ENCODE measurements around the gene DCDC2. TPM values are rescaled to one million over a fixed set of nuclear protein-coding genes. Genes with fewer than 3 reads are reported as not detected.
"Not testable (repeated sequence)": the region's sequence is repeated elsewhere in the genome, so short reads cannot be mapped to it uniquely, and the experiment has no call there.

DCDC2 gene
- total RNA-seq, 2 experiments from 2014 or later = not detected

DNA sequence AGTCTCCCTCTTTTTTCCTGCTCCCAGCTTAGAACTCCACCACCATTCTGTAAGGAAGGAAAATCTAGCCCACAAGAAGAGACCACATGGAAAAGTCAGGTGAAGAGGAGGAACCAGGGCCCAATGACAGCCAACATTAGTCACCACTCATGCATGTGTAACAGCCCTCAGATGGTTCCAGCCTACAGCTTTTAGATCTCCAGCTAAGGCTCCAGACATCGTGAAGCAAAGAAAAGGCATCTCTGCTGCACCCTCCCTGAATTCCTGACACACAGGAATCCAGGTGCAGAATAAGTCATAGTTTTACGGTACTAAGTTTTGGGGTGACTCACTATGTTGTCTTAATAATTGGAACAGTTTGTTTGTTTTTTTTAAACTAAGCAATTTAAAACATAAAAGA, 25.5 kb downstream of the DCDC2 start:
- Mint-ChIP-seq H3K4me1 (ENCODE audit: low read depth) (no peaks in the 10 kb centered on the region), H3K27me3 (ENCODE audit: low read depth) (peaks cover 6% of the 10 kb centered on the region), H3K27ac (no peak overlapping the region), H3K9me3 (no peaks in the 10 kb centered on the region), H3K36me3 (ENCODE audit: low read depth) (no peaks in the 10 kb centered on the region), H3K4me3 (no peak overlapping the region)
- DNase-seq = no peak
- intact Hi-C loops (cut with micrococcal nuclease) = no loop called here
- CTCF ChIA-PET = no interaction called here

DNA sequence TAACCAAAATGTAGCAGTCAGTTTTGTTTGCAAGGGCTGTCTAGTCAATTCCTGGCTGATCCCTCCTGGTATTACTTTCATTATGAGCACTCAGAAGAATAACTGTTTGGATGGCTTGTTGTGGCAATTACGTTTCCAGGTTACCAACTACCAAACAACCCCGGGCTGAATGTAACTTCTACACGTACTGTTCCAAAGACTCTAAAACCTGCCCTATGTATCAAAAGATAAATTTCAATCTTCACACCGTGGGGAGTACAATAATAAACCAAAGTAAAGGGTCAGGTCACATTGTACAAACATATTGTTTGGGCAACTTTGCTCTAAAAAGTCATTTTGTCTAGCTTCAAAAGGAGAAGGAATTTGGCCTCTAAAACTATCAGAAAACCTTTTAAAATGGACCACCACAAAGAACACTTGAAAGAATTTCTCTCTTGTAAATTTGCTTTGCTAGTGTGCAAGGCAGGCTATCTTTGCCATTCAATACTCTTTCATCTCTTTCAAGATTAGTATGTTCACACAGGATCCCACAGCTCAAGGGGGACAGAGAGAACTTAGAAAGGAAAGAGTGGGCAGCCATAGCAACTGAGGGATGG, 27.6 kb downstream of the DCDC2 start:
- intact Hi-C loops (cut with micrococcal nuclease) = no loop called here
- Mint-ChIP-seq H3K4me3 (no peak overlapping the region), H3K36me3 (ENCODE audit: low read depth) (no peaks in the 10 kb centered on the region)

DNA sequence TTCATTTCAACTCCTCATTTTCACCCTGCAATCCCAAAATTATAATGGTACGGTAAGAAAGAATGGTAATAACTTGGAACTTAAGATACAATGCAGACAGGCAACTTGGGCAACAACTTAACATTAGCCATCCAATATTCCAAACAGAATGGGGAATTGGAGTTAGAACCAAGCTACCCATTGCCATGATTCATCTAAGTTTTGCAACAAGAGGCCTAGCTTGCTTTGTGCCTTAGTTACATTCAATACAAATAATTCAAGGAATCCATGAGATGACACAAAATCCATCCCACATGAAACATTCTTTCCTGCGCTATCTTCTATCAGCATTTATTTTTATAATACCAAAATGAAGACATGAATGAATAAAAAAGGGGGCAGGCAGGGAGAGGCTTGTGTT, 28.4 kb downstream of the DCDC2 start:
- CTCF ChIA-PET = interaction anchor here (1.0 kb wide), 1 partner anchor 46 kb away, joined by 3 read pairs; no protein-coding TSS in a partner anchor
- intact Hi-C loops (cut with micrococcal nuclease) = no loop called here
- Mint-ChIP-seq H3K27me3 (ENCODE audit: low read depth) (peaks cover 6% of the 10 kb centered on the region), H3K27ac (no peak overlapping the region), H3K4me1 (ENCODE audit: low read depth) (no peaks in the 10 kb centered on the region), H3K4me3 (no peak overlapping the region), H3K36me3 (ENCODE audit: low read depth) (no peaks in the 10 kb centered on the region), H3K9me3 (no peaks in the 10 kb centered on the region)
- no peak for DNase-seq

More for the DNA sequence above, 27.6 kb downstream of the DCDC2 start:
- H3K4me1 Mint-ChIP-seq (ENCODE audit: low read depth) = no peaks in the 10 kb centered on the region
- H3K9me3 Mint-ChIP-seq = no peaks in the 10 kb centered on the region
- no peak for DNase-seq
- CTCF ChIA-PET = interaction anchor here (1.0 kb wide), 1 partner anchor 46 kb away, joined by 3 read pairs; no protein-coding TSS in a partner anchor
- no peak overlapping the region for H3K27ac Mint-ChIP-seq
- peaks cover 6% of the 10 kb centered on the region for H3K27me3 Mint-ChIP-seq (ENCODE audit: low read depth)

DNA sequence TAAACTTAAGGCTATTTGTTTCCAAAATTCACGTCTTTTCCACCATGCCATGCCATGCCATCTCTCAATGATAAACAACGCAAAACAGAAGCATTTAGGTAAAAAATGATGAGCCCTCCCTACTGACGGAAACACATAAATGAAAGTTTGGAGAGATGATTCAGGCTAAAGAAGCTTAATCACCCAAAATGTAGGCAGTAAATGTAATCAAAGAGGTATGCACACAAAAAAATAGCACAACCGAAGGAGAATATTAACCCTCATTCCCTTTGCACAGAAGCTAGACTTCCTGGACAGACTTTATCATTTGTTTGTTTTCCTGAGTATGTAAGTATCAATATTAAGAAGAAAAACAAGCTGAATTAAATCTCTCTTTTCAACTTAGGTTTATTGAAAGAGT, 28.8 kb downstream of the DCDC2 start:
- H3K36me3 Mint-ChIP-seq (ENCODE audit: low read depth) = no peaks in the 10 kb centered on the region
- CTCF ChIA-PET = interaction anchor here (1.0 kb wide), 1 partner anchor 45 kb away, joined by 3 read pairs; no protein-coding TSS in a partner anchor

DNA sequence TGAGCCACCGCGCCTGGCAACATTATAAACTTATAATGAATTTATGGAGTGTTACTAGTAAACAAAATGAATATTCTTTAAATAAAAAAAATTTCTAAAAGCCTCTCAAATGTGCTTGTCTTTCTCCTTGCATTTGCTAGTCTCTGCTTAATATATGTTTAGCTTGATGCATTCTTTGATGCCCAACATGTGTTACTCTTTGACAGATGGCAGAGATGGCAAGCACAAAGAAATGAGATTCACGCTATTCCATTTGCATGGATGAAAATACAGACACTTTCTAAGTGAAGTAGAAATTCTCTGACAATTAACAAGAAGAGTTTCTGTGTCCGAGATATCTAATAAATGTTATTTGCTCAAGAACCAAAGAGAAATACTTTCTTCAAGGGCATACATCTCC, 30.1 kb downstream of the DCDC2 start:
- intact Hi-C loops (cut with micrococcal nuclease) = no loop called here
- Mint-ChIP-seq H3K4me3 (no peak overlapping the region), H3K36me3 (ENCODE audit: low read depth) (no peaks in the 10 kb centered on the region), H3K27ac (no peak overlapping the region), H3K27me3 (ENCODE audit: low read depth) (peaks cover 7% of the 10 kb centered on the region), H3K4me1 (ENCODE audit: low read depth) (no peaks in the 10 kb centered on the region), H3K9me3 (no peaks in the 10 kb centered on the region)
- no peak for DNase-seq
- CTCF ChIA-PET = no interaction called here

More for the DNA sequence above, 28.8 kb downstream of the DCDC2 start:
- Mint-ChIP-seq H3K4me1 (ENCODE audit: low read depth) (no peaks in the 10 kb centered on the region), H3K4me3 (no peak overlapping the region), H3K27ac (no peak overlapping the region), H3K9me3 (no peaks in the 10 kb centered on the region), H3K27me3 (ENCODE audit: low read depth) (peaks cover 6% of the 10 kb centered on the region)
- DNase-seq = no peak
- intact Hi-C loops (cut with micrococcal nuclease) = no loop called here

DNA sequence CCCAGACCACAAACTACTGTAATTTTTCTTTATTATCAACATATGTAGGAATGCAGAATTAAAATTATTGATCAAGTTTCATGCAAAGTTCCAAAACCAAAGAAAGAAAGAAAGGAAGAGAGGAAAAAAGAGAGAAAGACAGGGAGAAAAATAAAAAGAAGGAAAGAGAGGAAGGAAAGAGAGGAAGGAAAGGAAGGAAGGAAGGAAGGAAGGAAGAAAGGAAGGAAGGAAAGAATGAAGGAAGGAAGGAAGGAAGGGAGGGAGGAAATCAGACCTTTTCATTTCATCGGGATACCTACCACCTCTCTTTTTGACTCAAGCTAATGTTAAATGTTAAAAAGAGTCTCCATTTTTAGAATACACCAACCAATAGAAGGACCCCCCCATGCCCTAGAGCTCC, 31.9 kb downstream of the DCDC2 start:
- intact Hi-C loops (cut with micrococcal nuclease) = no loop called here
- Mint-ChIP-seq H3K27ac (no peak overlapping the region), H3K36me3 (ENCODE audit: low read depth) (no peaks in the 10 kb centered on the region), H3K4me1 (ENCODE audit: low read depth) (no peaks in the 10 kb centered on the region), H3K4me3 (no peak overlapping the region), H3K27me3 (ENCODE audit: low read depth) (peaks cover 16% of the 10 kb centered on the region), H3K9me3 (no peaks in the 10 kb centered on the region)
- CTCF ChIA-PET = no interaction called here
- no peak for DNase-seq

DNA sequence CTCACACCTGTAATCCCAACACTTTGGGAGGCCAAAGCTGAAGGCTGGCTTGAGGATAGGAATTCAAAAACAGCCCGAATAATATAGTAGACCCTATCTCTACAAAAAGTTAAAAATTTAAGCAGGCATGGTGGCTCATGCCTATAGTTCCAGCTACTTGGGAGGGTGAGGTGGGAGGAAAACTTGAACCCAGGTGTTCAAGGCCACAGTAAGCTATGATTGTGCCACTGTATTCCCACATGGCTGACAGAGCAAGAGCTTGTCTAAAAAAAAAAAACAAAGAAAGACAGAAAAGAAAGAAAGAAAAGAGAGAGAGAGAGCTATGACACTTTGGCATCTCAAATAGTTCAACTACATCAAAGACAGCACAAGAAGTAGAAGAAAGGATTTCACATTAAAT, 33.2 kb downstream of the DCDC2 start:
- Mint-ChIP-seq H3K27ac (no peak overlapping the region), H3K36me3 (ENCODE audit: low read depth) (no peaks in the 10 kb centered on the region), H3K9me3 (no peaks in the 10 kb centered on the region), H3K4me1 (ENCODE audit: low read depth) (no peaks in the 10 kb centered on the region), H3K27me3 (ENCODE audit: low read depth) (peaks cover 18% of the 10 kb centered on the region), H3K4me3 (no peak overlapping the region)
- no peak for DNase-seq
- intact Hi-C loops (cut with micrococcal nuclease) = no loop called here
- CTCF ChIA-PET = interaction anchor here (1.0 kb wide), 1 partner anchor 41 kb away, joined by 6 read pairs; no protein-coding TSS in a partner anchor

DNA sequence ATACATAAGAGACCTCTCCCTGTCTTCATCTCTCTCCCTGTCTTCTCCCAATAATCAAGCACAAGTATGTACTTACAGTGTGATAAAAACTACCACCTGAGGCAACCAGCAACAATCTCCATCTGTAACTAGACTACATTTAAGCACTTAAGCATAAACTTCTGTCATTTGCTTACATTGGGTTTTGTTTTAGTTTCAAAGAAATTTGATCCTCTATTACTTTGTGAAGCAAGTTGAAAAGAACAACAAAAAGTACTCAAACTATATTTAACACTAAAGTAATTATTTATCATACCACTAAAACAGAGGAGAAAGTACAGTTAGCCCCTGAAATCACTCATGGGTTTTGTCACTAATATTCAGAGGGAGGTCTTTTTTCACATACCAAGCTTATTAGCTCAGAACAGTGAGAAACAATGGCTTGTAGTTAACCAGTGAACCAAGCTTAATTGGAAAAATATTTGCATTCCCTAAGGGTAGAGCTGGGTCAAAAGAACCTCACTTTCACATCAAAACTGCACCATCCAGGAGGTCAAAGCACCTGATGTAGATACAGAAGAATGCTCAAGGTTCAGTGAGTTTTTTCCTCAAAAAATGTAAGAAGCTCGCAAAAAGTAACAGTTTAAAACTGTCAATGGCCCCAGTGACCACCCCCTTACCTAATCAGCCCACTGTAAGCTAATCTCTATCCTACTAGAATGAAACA, 34.1 kb downstream of the DCDC2 start:
- intact Hi-C loops (cut with micrococcal nuclease) = no loop called here
- no peaks in the 10 kb centered on the region for H3K4me1 Mint-ChIP-seq (ENCODE audit: low read depth)
- CTCF ChIA-PET = no interaction called here
- peaks cover 19% of the 10 kb centered on the region for H3K27me3 Mint-ChIP-seq (ENCODE audit: low read depth)
- no peaks in the 10 kb centered on the region for H3K9me3 Mint-ChIP-seq
- no peaks in the 10 kb centered on the region for H3K36me3 Mint-ChIP-seq (ENCODE audit: low read depth)
- H3K27ac Mint-ChIP-seq = no peak overlapping the region
- no peak overlapping the region for H3K4me3 Mint-ChIP-seq
- no peak for DNase-seq

DNA sequence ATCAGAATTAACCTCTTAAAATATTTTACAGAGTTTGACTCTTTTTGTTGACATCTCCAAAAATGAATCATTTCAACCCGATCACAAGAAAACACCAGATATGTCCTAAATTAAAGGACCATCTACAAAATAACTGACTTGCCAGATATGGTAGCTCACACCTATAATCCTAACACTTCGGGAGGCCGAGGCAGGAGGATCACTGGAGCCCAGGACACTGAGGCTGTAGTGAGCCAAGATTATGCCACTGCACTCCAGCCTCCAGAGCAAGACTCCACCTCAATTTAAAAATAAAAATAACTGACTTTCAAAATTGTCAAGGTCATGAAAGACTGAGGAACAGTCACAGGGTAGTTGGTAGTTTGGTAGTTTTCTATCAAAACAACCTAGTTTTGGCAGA, 34.9 kb downstream of the DCDC2 start:
- Mint-ChIP-seq H3K9me3 (no peaks in the 10 kb centered on the region), H3K4me1 (ENCODE audit: low read depth) (no peaks in the 10 kb centered on the region), H3K27me3 (ENCODE audit: low read depth) (peaks cover 15% of the 10 kb centered on the region), H3K4me3 (no peak overlapping the region), H3K27ac (no peak overlapping the region), H3K36me3 (ENCODE audit: low read depth) (no peaks in the 10 kb centered on the region)
- intact Hi-C loops (cut with micrococcal nuclease) = no loop called here
- no peak for DNase-seq
- CTCF ChIA-PET = no interaction called here

DNA sequence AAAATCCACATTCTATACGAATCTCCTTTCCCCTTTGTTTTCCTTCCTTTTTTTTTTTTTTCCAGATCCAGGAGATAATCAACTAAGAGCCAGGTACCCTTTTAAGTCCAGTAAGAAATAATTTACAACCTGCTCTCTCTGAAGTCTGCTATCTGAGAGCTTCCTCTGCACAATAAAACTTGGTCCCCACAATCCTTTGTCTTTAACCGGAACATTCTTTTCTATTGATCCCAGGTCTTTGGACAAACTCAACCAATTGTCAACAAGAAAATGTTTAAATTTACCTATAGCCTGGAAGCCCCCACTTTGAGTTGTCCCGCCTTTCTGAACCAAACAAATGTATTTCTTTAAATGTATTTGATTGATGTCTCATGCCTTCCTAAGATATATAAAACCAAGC, 35.4 kb downstream of the DCDC2 start:
- H3K27ac Mint-ChIP-seq; H3K36me3 Mint-ChIP-seq (ENCODE audit: low read depth); intact Hi-C loops (cut with micrococcal nuclease); H3K4me3 Mint-ChIP-seq; CTCF ChIA-PET; H3K4me1 Mint-ChIP-seq (ENCODE audit: low read depth); DNase-seq; H3K9me3 Mint-ChIP-seq: not testable (repeated sequence)
- peaks cover 15% of the 10 kb centered on the region for H3K27me3 Mint-ChIP-seq (ENCODE audit: low read depth)

DNA sequence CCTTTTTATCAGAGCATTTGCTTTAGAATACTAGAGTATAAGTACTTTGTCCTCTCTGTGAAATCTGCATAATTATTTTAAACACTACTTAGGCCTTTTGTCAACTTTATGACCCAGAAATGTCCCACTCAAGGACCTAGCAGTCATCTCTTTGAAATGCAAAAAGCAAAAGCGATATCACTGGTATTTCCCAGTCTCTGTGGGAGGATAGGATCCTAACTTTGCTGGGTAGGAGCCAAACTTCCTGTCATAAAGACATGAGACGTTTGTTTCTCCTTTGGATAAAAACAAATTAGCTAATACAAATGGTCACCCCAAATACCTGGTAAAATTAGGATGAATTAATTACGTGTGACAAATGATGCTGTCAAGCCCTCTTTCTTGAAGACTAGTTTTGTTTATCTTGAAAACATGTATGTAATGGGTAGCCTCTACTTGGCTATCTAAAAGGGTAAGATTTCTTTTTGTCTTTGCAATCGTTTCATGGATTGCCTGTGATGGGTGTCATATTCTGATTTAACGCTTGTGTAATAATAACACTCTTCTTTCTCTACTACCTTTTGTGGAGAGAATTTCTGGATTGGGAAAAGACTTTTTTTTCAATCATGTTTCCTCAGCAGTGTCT, 36.2 kb downstream of the DCDC2 start:
- Mint-ChIP-seq H3K27ac (no peak overlapping the region), H3K27me3 (ENCODE audit: low read depth) (peaks cover 15% of the 10 kb centered on the region), H3K4me1 (ENCODE audit: low read depth) (no peaks in the 10 kb centered on the region), H3K4me3 (no peak overlapping the region), H3K36me3 (ENCODE audit: low read depth) (no peaks in the 10 kb centered on the region), H3K9me3 (no peaks in the 10 kb centered on the region)
- intact Hi-C loops (cut with micrococcal nuclease) = no loop called here
- CTCF ChIA-PET = no interaction called here
- no peak for DNase-seq

DNA sequence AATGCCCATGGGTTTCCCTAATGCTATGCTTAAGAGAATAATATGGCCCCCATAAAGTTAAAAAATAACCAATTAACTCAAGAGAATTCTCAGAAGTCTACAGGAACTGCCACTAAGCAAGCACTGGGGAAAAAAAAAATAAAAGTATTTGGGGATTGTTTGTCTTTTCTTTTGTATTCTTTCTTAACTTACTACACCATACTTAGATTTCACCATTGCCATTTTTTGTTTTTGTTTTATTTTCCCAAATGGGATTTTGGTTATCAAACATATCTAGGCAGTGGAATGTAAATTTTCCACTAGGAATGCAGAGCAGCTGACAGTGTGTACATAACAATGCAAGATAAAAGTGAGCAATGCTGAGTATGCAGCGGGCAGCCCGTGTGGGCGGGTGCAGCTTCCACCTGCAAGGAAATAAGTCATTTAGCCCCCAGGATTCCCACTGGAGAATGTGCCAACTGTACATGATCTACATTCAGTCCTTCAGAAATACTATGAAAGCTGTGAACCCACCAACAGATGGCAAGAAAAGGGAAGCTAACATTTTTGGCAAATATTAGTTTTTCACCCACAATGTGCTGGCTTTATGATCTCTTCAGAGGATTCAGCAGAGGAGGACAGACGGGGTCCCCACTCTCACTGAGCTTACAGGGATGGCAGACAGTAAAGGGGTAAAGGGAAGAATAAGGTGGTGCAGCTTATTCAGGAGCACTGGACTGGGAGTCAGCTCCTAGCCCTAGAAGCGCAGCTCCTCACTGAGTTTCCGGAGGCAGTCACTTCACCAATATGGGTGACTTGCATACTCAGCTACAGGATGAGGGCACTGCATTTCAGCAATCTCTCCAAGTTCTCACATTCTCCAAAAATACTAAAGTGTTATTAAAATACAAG, 44.4 kb downstream of the DCDC2 start:
- no peaks in the 10 kb centered on the region for H3K36me3 Mint-ChIP-seq (ENCODE audit: low read depth)
- H3K4me3 Mint-ChIP-seq = no peak overlapping the region
- CTCF ChIA-PET = interaction anchor here (1.5 kb wide), 1 partner anchor 30 kb away, joined by 5 read pairs; no protein-coding TSS in a partner anchor
- H3K9me3 Mint-ChIP-seq = peaks cover 6% of the 10 kb centered on the region
- no peaks in the 10 kb centered on the region for H3K4me1 Mint-ChIP-seq (ENCODE audit: low read depth)
- intact Hi-C loops (cut with micrococcal nuclease) = no loop called here
- DNase-seq = no peak
- no peak overlapping the region for H3K27ac Mint-ChIP-seq
- peaks cover 8% of the 10 kb centered on the region for H3K27me3 Mint-ChIP-seq (ENCODE audit: low read depth)
